Thymus (tissue), 11 donors: ENCODE data around the gene FAM193A. TPM values are rescaled to one million over a fixed set of nuclear protein-coding genes. Genes with fewer than 3 reads are reported as not detected.
"Not testable (repeated sequence)": the region's sequence is repeated elsewhere in the genome, so short reads cannot be mapped to it uniquely, and the experiment has no call there.

Experiments used
- DNase-seq, 9 donors: peaks; one replicate each; pipeline ENCODE4 v3.0.0-alpha.2; 2013; ENCODE audit warnings: low spot score in 9 of 9, low read depth in 6 of 9, missing footprints in 1 of 9
- H3K27ac ChIP-seq, 2 donors: one replicate each; pipeline ENCODE4 v1.5.1; 2013; ENCODE audit warnings: control low read depth in 1 of 2, low read depth in 1 of 2, low read length in 1 of 2, mild to moderate bottlenecking in 1 of 2, moderate library complexity in 1 of 2
- H3K27me3 ChIP-seq, 2 donors: one replicate each; pipeline ENCODE4 v1.5.1; 2013; ENCODE audit warnings: low read length in 1 of 2; ENCODE audit not compliant: control insufficient read depth in 2 of 2, insufficient read depth in 1 of 2
- H3K36me3 ChIP-seq, 2 donors: one replicate each; pipeline ENCODE4 v1.5.1; 2013; ENCODE audit warnings: low read length in 1 of 2, mild to moderate bottlenecking in 1 of 2, moderate library complexity in 1 of 2; ENCODE audit not compliant: control insufficient read depth in 2 of 2, insufficient read depth in 2 of 2
- H3K4me1 ChIP-seq, 2 donors: one replicate each; pipeline ENCODE4 v1.5.1; 2013; ENCODE audit warnings: low read length in 2 of 2; ENCODE audit not compliant: control insufficient read depth in 2 of 2, insufficient read depth in 2 of 2
- H3K4me3 ChIP-seq, 2 donors: one replicate each; pipeline ENCODE4 v1.5.1; 2013; ENCODE audit warnings: low read length in 2 of 2, control low read depth in 1 of 2, mild to moderate bottlenecking in 1 of 2
- H3K9me3 ChIP-seq, 2 donors: one replicate each; pipeline ENCODE4 v1.5.1; 2013; ENCODE audit warnings: low read length in 1 of 2, mild to moderate bottlenecking in 1 of 2; ENCODE audit not compliant: control insufficient read depth in 2 of 2, insufficient read depth in 1 of 2
- whole genome bisulfite sequencing: extraction: QIAGEN DNeasy Blood & Tissue Kit; methylation state at CpG from one replicate; pipeline ENCODE4 v1.1.7; 2013; 5-methylcytosine and 5-hydroxymethylcytosine counted together
- polyA plus RNA-seq: library from polyadenylated mRNA; stranded (reverse); fragments of 200-250 nt; gene quantifications from one replicate; pipeline ENCODE4 v1.2.3, GENCODE V29; 2013
- total RNA-seq: library from RNA; stranded (reverse); fragments of 120-200 nt; gene quantifications from one replicate; pipeline ENCODE4 v1.2.4, GENCODE V29; 2013
- donor health status: healthy.

The FAM193A gene
- total and polyA plus RNA-seq, 2 donors = 9.0 to 13.8 TPM

GRCh38 chr4:2765832-2766526 is 229.5 kb downstream of the FAM193A start:
- peaks cover 0 to 12% of the 10 kb centered on the region in 2 donors for H3K27me3 ChIP-seq
- no peaks in the 10 kb centered on the region for H3K36me3 ChIP-seq
- peaks cover 6% of the 10 kb centered on the region in 2 donors for H3K4me1 ChIP-seq
- H3K27ac ChIP-seq = no peak overlapping the region
- no peak overlapping the region for H3K4me3 ChIP-seq
- 96% methylated on average over 12 of the region's 12 CpGs for WGBS
- no peak for DNase-seq
- peaks cover 0 to 14% of the 10 kb centered on the region in 2 donors for H3K9me3 ChIP-seq

- Histone ChIP-seq H3K27ac (no peak overlapping the region), H3K4me3 (no peak overlapping the region), H3K9me3 (peaks cover 0 to 14% of the 10 kb centered on the region in 2 donors), H3K36me3 (no peaks in the 10 kb centered on the region), H3K27me3 (peaks cover 0 to 12% of the 10 kb centered on the region in 2 donors), H3K4me1 (peaks cover 6% of the 10 kb centered on the region in 2 donors)
- 98% methylated on average over 5 of the region's 5 CpGs for WGBS
- no peak for DNase-seq
These were observed 230.7 kb downstream of the FAM193A start for GRCh38 chr4:2767046-2767704.

- Histone ChIP-seq H3K36me3 (no peaks in the 10 kb centered on the region), H3K27me3 (peaks cover 0 to 12% of the 10 kb centered on the region in 2 donors), H3K4me1 (peaks cover 6% of the 10 kb centered on the region in 2 donors), H3K4me3 (no peak overlapping the region), H3K9me3 (peaks cover 0 to 14% of the 10 kb centered on the region in 2 donors), H3K27ac (no peak overlapping the region)
- WGBS = 91% methylated on average over 11 of the region's 11 CpGs
- no peak for DNase-seq
These were observed 231.2 kb downstream of the FAM193A start for GRCh38 chr4:2767705-2768074.

GRCh38 chr4:2768124-2768523 is 231.7 kb downstream of the FAM193A start:
- Histone ChIP-seq H3K36me3 (no peaks in the 10 kb centered on the region), H3K27ac (no peak overlapping the region), H3K4me1 (peaks cover 6% of the 10 kb centered on the region in 2 donors), H3K9me3 (peaks cover 0 to 14% of the 10 kb centered on the region in 2 donors), H3K27me3 (peaks cover 0 to 11% of the 10 kb centered on the region in 2 donors), H3K4me3 (no peak overlapping the region)
- WGBS = 90% methylated on average over 9 of the region's 9 CpGs
- no peak for DNase-seq

GRCh38 chr4:2768921-2769336 is 232.5 kb downstream of the FAM193A start:
- H3K9me3 ChIP-seq = peaks cover 0 to 14% of the 10 kb centered on the region in 2 donors
- 91% methylated on average over 15 of the region's 15 CpGs for WGBS
- no peak for DNase-seq
- H3K4me1 ChIP-seq = peaks cover 1 to 6% of the 10 kb centered on the region in 2 donors
- no peaks in the 10 kb centered on the region for H3K36me3 ChIP-seq
- H3K4me3 ChIP-seq = no peak overlapping the region
- peaks cover 0 to 4% of the 10 kb centered on the region in 2 donors for H3K27me3 ChIP-seq
- no peak overlapping the region for H3K27ac ChIP-seq

GRCh38 chr4:2771264-2771663 is 234.8 kb downstream of the FAM193A start:
- H3K9me3 ChIP-seq = peaks cover 0 to 14% of the 10 kb centered on the region in 2 donors
- H3K36me3 ChIP-seq = no peaks in the 10 kb centered on the region
- 93% methylated on average over 3 of the region's 3 CpGs for WGBS
- H3K27ac ChIP-seq = no peak overlapping the region
- no peak overlapping the region for H3K4me3 ChIP-seq
- H3K27me3 ChIP-seq = no peaks in the 10 kb centered on the region
- peaks cover 0 to 2% of the 10 kb centered on the region in 2 donors for H3K4me1 ChIP-seq
- no peak for DNase-seq

- not testable (repeated sequence) for DNase-seq, H3K9me3 ChIP-seq, H3K27me3 ChIP-seq, H3K4me1 ChIP-seq, H3K36me3 ChIP-seq, H3K4me3 ChIP-seq, H3K27ac ChIP-seq
- WGBS = 97% methylated on average over 5 of the region's 5 CpGs
These were observed 244.2 kb downstream of the FAM193A start for GRCh38 chr4:2780643-2781042.

GRCh38 chr4:2781911-2782310 is 245.5 kb downstream of the FAM193A start:
- Histone ChIP-seq H3K36me3 (no peaks in the 10 kb centered on the region), H3K27me3 (no peaks in the 10 kb centered on the region), H3K4me3 (no peak overlapping the region), H3K4me1 (peaks cover 16 to 19% of the 10 kb centered on the region in 2 donors), H3K27ac (no peak overlapping the region), H3K9me3 (no peaks in the 10 kb centered on the region)
- DNase-seq = no peak
- WGBS = 95% methylated on average over 10 of the region's 10 CpGs
